ENCODE data around the gene ANKRD60.

ANKRD60 gene

GRCh38 chr20:58246346-58246745 lies 17.9 kb upstream of the ANKRD60 start:
- no peak for FAIRE-seq
- DNase-seq (ENCODE audit: insufficient read length, low spot score) = no peak
- TF ChIP-seq TAF1 (IDR thresholded peaks at IDR 0.05; ENCODE audit: low read depth, low read length) (no peak), POLR2AphosphoS5 (IDR thresholded peaks at IDR 0.05; ENCODE audit: low read depth, low read length) (no peak), SPI1 (IDR thresholded peaks at IDR 0.05; ENCODE audit: low read depth, low read length) (no peak), POLR2A (IDR thresholded peaks at IDR 0.05; ENCODE audit: low read depth, low read length) (no peak), POU2F2 (IDR thresholded peaks at IDR 0.05; ENCODE audit: low read depth, low read length) (no peak), PAX5 (IDR thresholded peaks at IDR 0.05; ENCODE audit: insufficient read depth, low read length, severe bottlenecking) (no peak)

GRCh38 chr20:58245931-58246330 lies 17.5 kb upstream of the ANKRD60 start:
- no peak for DNase-seq (ENCODE audit: insufficient read length, low spot score)
- TF ChIP-seq TAF1 (IDR thresholded peaks at IDR 0.05; ENCODE audit: low read depth, low read length) = no peak
- no peak for TF ChIP-seq POLR2A (IDR thresholded peaks at IDR 0.05; ENCODE audit: low read depth, low read length)
- no peak for TF ChIP-seq SPI1 (IDR thresholded peaks at IDR 0.05; ENCODE audit: low read depth, low read length)
- no peak for TF ChIP-seq POLR2AphosphoS5 (IDR thresholded peaks at IDR 0.05; ENCODE audit: low read depth, low read length)
- no peak for TF ChIP-seq PAX5 (IDR thresholded peaks at IDR 0.05; ENCODE audit: insufficient read depth, low read length, severe bottlenecking)
- no peak for TF ChIP-seq POU2F2 (IDR thresholded peaks at IDR 0.05; ENCODE audit: low read depth, low read length)
- no peak for FAIRE-seq

- TF ChIP-seq POLR2A (IDR thresholded peaks at IDR 0.05; ENCODE audit: low read depth, low read length) = no peak
- FAIRE-seq = no peak
- no peak for DNase-seq (ENCODE audit: insufficient read length, low spot score)
These were observed 16.9 kb upstream of the ANKRD60 start for GRCh38 chr20:58245181-58245891.

GRCh38 chr20:58244517-58245030 lies 16.1 kb upstream of the ANKRD60 start:
- DNase-seq (ENCODE audit: insufficient read length, low spot score) = no peak
- TF ChIP-seq SPI1 (IDR thresholded peaks at IDR 0.05; ENCODE audit: low read depth, low read length) = peak; percentile 53
- no peak for TF ChIP-seq POU2F2 (IDR thresholded peaks at IDR 0.05; ENCODE audit: low read depth, low read length)

GRCh38 chr20:58243653-58244410 lies 15.4 kb upstream of the ANKRD60 start:
- TF ChIP-seq TAF1 (IDR thresholded peaks at IDR 0.05; ENCODE audit: low read depth, low read length) (no peak), PAX5 (IDR thresholded peaks at IDR 0.05; ENCODE audit: insufficient read depth, low read length, severe bottlenecking) (no peak), POLR2A (IDR thresholded peaks at IDR 0.05; ENCODE audit: low read depth, low read length) (no peak), POLR2AphosphoS5 (IDR thresholded peaks at IDR 0.05; ENCODE audit: low read depth, low read length) (no peak), POU2F2 (IDR thresholded peaks at IDR 0.05; ENCODE audit: low read depth, low read length) (no peak), SPI1 (IDR thresholded peaks at IDR 0.05; ENCODE audit: low read depth, low read length) (no peak)
- no peak for FAIRE-seq
- DNase-seq (ENCODE audit: insufficient read length, low spot score) = no peak

More at GRCh38 chr20:58244517-58245030, 16.1 kb upstream of the ANKRD60 start:
- FAIRE-seq = no peak

- FAIRE-seq (no peak), DNase-seq (ENCODE audit: insufficient read length, low spot score) (no peak)
- TF ChIP-seq POLR2AphosphoS5 (IDR thresholded peaks at IDR 0.05; ENCODE audit: low read depth, low read length) = no peak
- no peak for TF ChIP-seq POU2F2 (IDR thresholded peaks at IDR 0.05; ENCODE audit: low read depth, low read length)
- TF ChIP-seq PAX5 (IDR thresholded peaks at IDR 0.05; ENCODE audit: insufficient read depth, low read length, severe bottlenecking) = no peak
- TF ChIP-seq POLR2A (IDR thresholded peaks at IDR 0.05; ENCODE audit: low read depth, low read length) = no peak
- no peak for TF ChIP-seq TAF1 (IDR thresholded peaks at IDR 0.05; ENCODE audit: low read depth, low read length)
- TF ChIP-seq SPI1 (IDR thresholded peaks at IDR 0.05; ENCODE audit: low read depth, low read length) = no peak
These were observed 14.4 kb upstream of the ANKRD60 start for GRCh38 chr20:58242824-58243223.

GRCh38 chr20:58241766-58242465 lies 13.5 kb upstream of the ANKRD60 start:
- TF ChIP-seq SPI1 (IDR thresholded peaks at IDR 0.05; ENCODE audit: low read depth, low read length) = no peak
- TF ChIP-seq POLR2A (IDR thresholded peaks at IDR 0.05; ENCODE audit: low read depth, low read length) = no peak
- TF ChIP-seq POU2F2 (IDR thresholded peaks at IDR 0.05; ENCODE audit: low read depth, low read length) = no peak
- TF ChIP-seq TAF1 (IDR thresholded peaks at IDR 0.05; ENCODE audit: low read depth, low read length) = no peak
- no peak for TF ChIP-seq PAX5 (IDR thresholded peaks at IDR 0.05; ENCODE audit: insufficient read depth, low read length, severe bottlenecking)
- no peak for TF ChIP-seq POLR2AphosphoS5 (IDR thresholded peaks at IDR 0.05; ENCODE audit: low read depth, low read length)
- no peak for FAIRE-seq

GRCh38 chr20:58240471-58240870 lies 12.0 kb upstream of the ANKRD60 start:
- no peak for TF ChIP-seq POLR2AphosphoS5 (IDR thresholded peaks at IDR 0.05; ENCODE audit: low read depth, low read length)
- no peak for TF ChIP-seq POU2F2 (IDR thresholded peaks at IDR 0.05; ENCODE audit: low read depth, low read length)
- TF ChIP-seq POLR2A (IDR thresholded peaks at IDR 0.05; ENCODE audit: low read depth, low read length) = no peak
- no peak for TF ChIP-seq TAF1 (IDR thresholded peaks at IDR 0.05; ENCODE audit: low read depth, low read length)
- no peak for TF ChIP-seq SPI1 (IDR thresholded peaks at IDR 0.05; ENCODE audit: low read depth, low read length)
- TF ChIP-seq PAX5 (IDR thresholded peaks at IDR 0.05; ENCODE audit: insufficient read depth, low read length, severe bottlenecking) = no peak
- DNase-seq (ENCODE audit: insufficient read length, low spot score) (no peak), FAIRE-seq (no peak)

More at GRCh38 chr20:58241766-58242465, 13.5 kb upstream of the ANKRD60 start:
- no peak for DNase-seq (ENCODE audit: insufficient read length, low spot score)

- no peak for TF ChIP-seq POU2F2 (IDR thresholded peaks at IDR 0.05; ENCODE audit: low read depth, low read length)
- no peak for FAIRE-seq
- no peak for DNase-seq (ENCODE audit: insufficient read length, low spot score)
These were observed 10.8 kb upstream of the ANKRD60 start for GRCh38 chr20:58239216-58239615.
